Measurements from ENCODE around the gene GRIK3.

Gene GRIK3

GRCh38 chr1:36814774-36815173 is 219.5 kb downstream of the GRIK3 start:
- no peaks in the 10 kb centered on the region for H3K36me3 ChIP-seq (ENCODE audit: control insufficient read depth in 1 of 2, insufficient read depth in 2 of 2, low read length in 2 of 2)
- no peak overlapping the region for H4K91ac ChIP-seq (ENCODE audit: low read depth, low read length)
- H3K27ac ChIP-seq (ENCODE audit: low read depth, low read length) = no peak overlapping the region
- H3K9ac ChIP-seq (ENCODE audit: low read length) = no peak overlapping the region
- no peaks in the 10 kb centered on the region for H3K79me1 ChIP-seq (ENCODE audit: low read length)
- H3K18ac ChIP-seq (ENCODE audit: low read length) = no peak overlapping the region
- H2BK12ac ChIP-seq (ENCODE audit: low read length) = no peak overlapping the region
- H2BK120ac ChIP-seq (ENCODE audit: insufficient read depth, low read length, poor library complexity) = no peak overlapping the region
- H4K8ac ChIP-seq (ENCODE audit: low read depth, low read length) = no peak overlapping the region
- no peak overlapping the region for H3K23ac ChIP-seq (ENCODE audit: low read length)
- H3K4me2 ChIP-seq (ENCODE audit: low read length) = no peak overlapping the region
- WGBS (ENCODE audit: extremely low coverage, insufficient coverage, insufficient read length) = no CpG with 5 or more reads among the region's 4 CpGs
- no peak overlapping the region for H2BK5ac ChIP-seq (ENCODE audit: low read depth, low read length, poor library complexity)
- no peak overlapping the region for H2AK5ac ChIP-seq (ENCODE audit: low read length)
- H2AFZ ChIP-seq (ENCODE audit: insufficient read depth, low read length, poor library complexity) = no peak overlapping the region
- H3K4me3 ChIP-seq (ENCODE audit: low read depth, low read length) = no peak overlapping the region
- no peaks in the 10 kb centered on the region for H3K4me1 ChIP-seq (ENCODE audit: control insufficient read depth in 1 of 2, insufficient read depth in 2 of 2, low read length in 2 of 2)
- H3K9me3 ChIP-seq (ENCODE audit: insufficient read depth, low read depth, low read length) = no peaks in the 10 kb centered on the region
- no peaks in the 10 kb centered on the region for H3K27me3 ChIP-seq (ENCODE audit: insufficient read depth, low read length)
- no peak for DNase-seq
- no peak overlapping the region for H3K4ac ChIP-seq (ENCODE audit: low read depth, low read length)
- no peaks in the 10 kb centered on the region for H3K79me2 ChIP-seq (ENCODE audit: control insufficient read depth, insufficient read depth, low read length, poor library complexity)
- H3K14ac ChIP-seq (ENCODE audit: low read length) = no peak overlapping the region
- no peak overlapping the region for H4K12ac ChIP-seq (ENCODE audit: low read depth, low read length)

GRCh38 chr1:36814083-36814482 is 220.2 kb downstream of the GRIK3 start:
- H3K79me2 ChIP-seq (ENCODE audit: control insufficient read depth, insufficient read depth, low read length, poor library complexity) = no peaks in the 10 kb centered on the region
- H2BK120ac ChIP-seq (ENCODE audit: insufficient read depth, low read length, poor library complexity) = no peak overlapping the region
- H3K18ac ChIP-seq (ENCODE audit: low read length) = no peak overlapping the region
- H3K79me1 ChIP-seq (ENCODE audit: low read length) = no peaks in the 10 kb centered on the region
- WGBS (ENCODE audit: extremely low coverage, insufficient coverage, insufficient read length) = no CpG with 5 or more reads among the region's 7 CpGs
- no peak overlapping the region for H3K4ac ChIP-seq (ENCODE audit: low read depth, low read length)
- H2BK12ac ChIP-seq (ENCODE audit: low read length) = no peak overlapping the region
- no peak overlapping the region for H4K8ac ChIP-seq (ENCODE audit: low read depth, low read length)
- H4K91ac ChIP-seq (ENCODE audit: low read depth, low read length) = no peak overlapping the region
- no peak overlapping the region for H3K23ac ChIP-seq (ENCODE audit: low read length)
- H3K9me3 ChIP-seq (ENCODE audit: insufficient read depth, low read depth, low read length) = no peaks in the 10 kb centered on the region
- H3K27ac ChIP-seq (ENCODE audit: low read depth, low read length) = no peak overlapping the region
- no peak overlapping the region for H3K9ac ChIP-seq (ENCODE audit: low read length)
- no peak overlapping the region for H2BK5ac ChIP-seq (ENCODE audit: low read depth, low read length, poor library complexity)
- H3K4me3 ChIP-seq (ENCODE audit: low read depth, low read length) = no peak overlapping the region
- no peaks in the 10 kb centered on the region for H3K4me1 ChIP-seq (ENCODE audit: control insufficient read depth in 1 of 2, insufficient read depth in 2 of 2, low read length in 2 of 2)
- no peaks in the 10 kb centered on the region for H3K36me3 ChIP-seq (ENCODE audit: control insufficient read depth in 1 of 2, insufficient read depth in 2 of 2, low read length in 2 of 2)
- H3K27me3 ChIP-seq (ENCODE audit: insufficient read depth, low read length) = no peaks in the 10 kb centered on the region
- H2AK5ac ChIP-seq (ENCODE audit: low read length) = no peak overlapping the region
- no peak overlapping the region for H4K12ac ChIP-seq (ENCODE audit: low read depth, low read length)
- H3K4me2 ChIP-seq (ENCODE audit: low read length) = no peak overlapping the region
- H2AFZ ChIP-seq (ENCODE audit: insufficient read depth, low read length, poor library complexity) = no peak overlapping the region
- DNase-seq = no peak
- H3K14ac ChIP-seq (ENCODE audit: low read length) = no peak overlapping the region

GRCh38 chr1:36807262-36807661 is 227.1 kb downstream of the GRIK3 start:
- Histone ChIP-seq H3K14ac (ENCODE audit: low read length) (no peak overlapping the region), H3K18ac (ENCODE audit: low read length) (no peak overlapping the region), H3K79me1 (ENCODE audit: low read length) (no peaks in the 10 kb centered on the region), H4K8ac (ENCODE audit: low read depth, low read length) (no peak overlapping the region), H3K9ac (ENCODE audit: low read length) (no peak overlapping the region), H3K4me2 (ENCODE audit: low read length) (no peak overlapping the region), H2BK12ac (ENCODE audit: low read length) (no peak overlapping the region), H3K23ac (ENCODE audit: low read length) (no peak overlapping the region), H3K4ac (ENCODE audit: low read depth, low read length) (no peak overlapping the region), H4K12ac (ENCODE audit: low read depth, low read length) (no peak overlapping the region), H4K91ac (ENCODE audit: low read depth, low read length) (no peak overlapping the region), H3K79me2 (ENCODE audit: control insufficient read depth, insufficient read depth, low read length, poor library complexity) (no peaks in the 10 kb centered on the region), H3K9me3 (ENCODE audit: insufficient read depth, low read depth, low read length) (no peaks in the 10 kb centered on the region), H2BK120ac (ENCODE audit: insufficient read depth, low read length, poor library complexity) (no peak overlapping the region), H2AFZ (ENCODE audit: insufficient read depth, low read length, poor library complexity) (no peak overlapping the region), H3K36me3 (ENCODE audit: control insufficient read depth in 1 of 2, insufficient read depth in 2 of 2, low read length in 2 of 2) (no peaks in the 10 kb centered on the region), H3K27me3 (ENCODE audit: insufficient read depth, low read length) (no peaks in the 10 kb centered on the region), H2AK5ac (ENCODE audit: low read length) (no peak overlapping the region), H3K27ac (ENCODE audit: low read depth, low read length) (no peak overlapping the region), H2BK5ac (ENCODE audit: low read depth, low read length, poor library complexity) (no peak overlapping the region), H3K4me1 (ENCODE audit: control insufficient read depth in 1 of 2, insufficient read depth in 2 of 2, low read length in 2 of 2) (no peaks in the 10 kb centered on the region), H3K4me3 (ENCODE audit: low read depth, low read length) (no peak overlapping the region)
- no peak for DNase-seq
- no CpG with 5 or more reads among the region's 4 CpGs for WGBS (ENCODE audit: extremely low coverage, insufficient coverage, insufficient read length)

GRCh38 chr1:36805979-36806640 is 228.2 kb downstream of the GRIK3 start:
- no peak overlapping the region for H3K18ac ChIP-seq (ENCODE audit: low read length)
- H3K9me3 ChIP-seq (ENCODE audit: insufficient read depth, low read depth, low read length) = peaks cover 5% of the 10 kb centered on the region
- H3K4me3 ChIP-seq (ENCODE audit: low read depth, low read length) = no peak overlapping the region
- H3K79me2 ChIP-seq (ENCODE audit: control insufficient read depth, insufficient read depth, low read length, poor library complexity) = no peaks in the 10 kb centered on the region
- no peak overlapping the region for H3K4ac ChIP-seq (ENCODE audit: low read depth, low read length)
- no peak overlapping the region for H2BK5ac ChIP-seq (ENCODE audit: low read depth, low read length, poor library complexity)
- DNase-seq = no peak
- no peak overlapping the region for H4K8ac ChIP-seq (ENCODE audit: low read depth, low read length)
- no peak overlapping the region for H2AK5ac ChIP-seq (ENCODE audit: low read length)
- H3K79me1 ChIP-seq (ENCODE audit: low read length) = no peaks in the 10 kb centered on the region
- H4K12ac ChIP-seq (ENCODE audit: low read depth, low read length) = no peak overlapping the region
- H2BK12ac ChIP-seq (ENCODE audit: low read length) = no peak overlapping the region
- no peak overlapping the region for H2BK120ac ChIP-seq (ENCODE audit: insufficient read depth, low read length, poor library complexity)
- H3K23ac ChIP-seq (ENCODE audit: low read length) = no peak overlapping the region
- no peak overlapping the region for H3K14ac ChIP-seq (ENCODE audit: low read length)
- no peak overlapping the region for H3K9ac ChIP-seq (ENCODE audit: low read length)
- no peak overlapping the region for H4K91ac ChIP-seq (ENCODE audit: low read depth, low read length)
- H3K27ac ChIP-seq (ENCODE audit: low read depth, low read length) = no peak overlapping the region
- H3K4me1 ChIP-seq (ENCODE audit: control insufficient read depth in 1 of 2, insufficient read depth in 2 of 2, low read length in 2 of 2) = no peaks in the 10 kb centered on the region
- H2AFZ ChIP-seq (ENCODE audit: insufficient read depth, low read length, poor library complexity) = no peak overlapping the region
- H3K27me3 ChIP-seq (ENCODE audit: insufficient read depth, low read length) = no peaks in the 10 kb centered on the region
- H3K4me2 ChIP-seq (ENCODE audit: low read length) = no peak overlapping the region
- no CpG with 5 or more reads among the region's 29 CpGs for WGBS (ENCODE audit: extremely low coverage, insufficient coverage, insufficient read length)
- no peaks in the 10 kb centered on the region for H3K36me3 ChIP-seq (ENCODE audit: control insufficient read depth in 1 of 2, insufficient read depth in 2 of 2, low read length in 2 of 2)
